Panc1 (cell line): ENCODE measurements around the gene SLIT3.

Source experiments
- POLR2AphosphoS5 ChIP-seq: IDR thresholded peaks from 2 replicates; pipeline ENCODE4 v1.6.1; 2012; ENCODE audit warnings: mild to moderate bottlenecking, low read depth, low read length, moderate library complexity
- SIN3A ChIP-seq: IDR thresholded peaks from 2 replicates; pipeline ENCODE4 v1.6.1; 2012; ENCODE audit warnings: low read depth, mild to moderate bottlenecking, low read length, moderate library complexity, borderline replicate concordance; ENCODE audit not compliant: insufficient read depth
- TCF7L2 ChIP-seq: IDR thresholded peaks from 2 replicates; pipeline ENCODE4 v1.6.1; 2011; ENCODE audit warnings: mild to moderate bottlenecking, low read depth, low read length, inconsistent platforms
- TF ChIP-seq, protein P1 (sequence below): fragments of 450-650 bp; IDR thresholded peaks from 2 replicates; pipeline ENCODE4 v1.5.1; 2017; ENCODE audit warnings: mild to moderate bottlenecking
- TF ChIP-seq, protein P2 (sequence below), 2 experiments: IDR thresholded peaks; 2 replicates each; pipeline ENCODE4 v1.6.1; 2011 to 2012; ENCODE audit warnings: low read depth in 2 of 2, control low read depth in 1 of 2, low read length in 1 of 2, mild to moderate bottlenecking in 1 of 2, moderate library complexity in 1 of 2; ENCODE audit not compliant: insufficient read depth in 1 of 2

DNA sequence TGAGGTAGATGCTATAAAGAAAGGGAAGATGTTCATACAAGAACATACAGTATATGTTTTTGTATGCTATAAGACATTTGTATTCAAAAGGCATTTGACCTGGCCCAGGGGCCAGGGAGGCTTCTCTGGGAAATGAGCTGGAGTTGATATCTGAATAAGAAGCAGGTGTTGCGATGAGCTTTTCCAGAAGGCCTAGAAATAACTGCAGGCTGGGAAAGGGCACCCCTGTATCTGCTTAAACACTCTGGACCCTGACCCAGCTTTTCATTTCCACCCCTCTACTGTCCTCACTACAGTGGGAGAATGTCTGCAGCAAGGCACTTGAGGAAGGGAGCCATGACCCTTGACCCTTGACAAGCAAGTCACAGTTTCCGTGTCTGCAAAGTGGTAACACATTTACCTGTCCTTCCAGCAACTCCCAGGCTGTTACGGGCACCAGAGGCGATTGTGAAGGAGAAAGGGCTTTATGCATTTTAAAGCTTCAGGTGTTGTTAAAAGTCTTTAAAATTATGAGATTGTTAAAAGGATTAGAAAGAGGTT lies 633.6 kb downstream of the SLIT3 start:
- TF ChIP-seq, protein P1, sequence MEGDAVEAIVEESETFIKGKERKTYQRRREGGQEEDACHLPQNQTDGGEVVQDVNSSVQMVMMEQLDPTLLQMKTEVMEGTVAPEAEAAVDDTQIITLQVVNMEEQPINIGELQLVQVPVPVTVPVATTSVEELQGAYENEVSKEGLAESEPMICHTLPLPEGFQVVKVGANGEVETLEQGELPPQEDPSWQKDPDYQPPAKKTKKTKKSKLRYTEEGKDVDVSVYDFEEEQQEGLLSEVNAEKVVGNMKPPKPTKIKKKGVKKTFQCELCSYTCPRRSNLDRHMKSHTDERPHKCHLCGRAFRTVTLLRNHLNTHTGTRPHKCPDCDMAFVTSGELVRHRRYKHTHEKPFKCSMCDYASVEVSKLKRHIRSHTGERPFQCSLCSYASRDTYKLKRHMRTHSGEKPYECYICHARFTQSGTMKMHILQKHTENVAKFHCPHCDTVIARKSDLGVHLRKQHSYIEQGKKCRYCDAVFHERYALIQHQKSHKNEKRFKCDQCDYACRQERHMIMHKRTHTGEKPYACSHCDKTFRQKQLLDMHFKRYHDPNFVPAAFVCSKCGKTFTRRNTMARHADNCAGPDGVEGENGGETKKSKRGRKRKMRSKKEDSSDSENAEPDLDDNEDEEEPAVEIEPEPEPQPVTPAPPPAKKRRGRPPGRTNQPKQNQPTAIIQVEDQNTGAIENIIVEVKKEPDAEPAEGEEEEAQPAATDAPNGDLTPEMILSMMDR, result no peak
- no peak for TF ChIP-seq TCF7L2
- no peak for TF ChIP-seq SIN3A
- no peak for TF ChIP-seq POLR2AphosphoS5
- TF ChIP-seq, protein P2, sequence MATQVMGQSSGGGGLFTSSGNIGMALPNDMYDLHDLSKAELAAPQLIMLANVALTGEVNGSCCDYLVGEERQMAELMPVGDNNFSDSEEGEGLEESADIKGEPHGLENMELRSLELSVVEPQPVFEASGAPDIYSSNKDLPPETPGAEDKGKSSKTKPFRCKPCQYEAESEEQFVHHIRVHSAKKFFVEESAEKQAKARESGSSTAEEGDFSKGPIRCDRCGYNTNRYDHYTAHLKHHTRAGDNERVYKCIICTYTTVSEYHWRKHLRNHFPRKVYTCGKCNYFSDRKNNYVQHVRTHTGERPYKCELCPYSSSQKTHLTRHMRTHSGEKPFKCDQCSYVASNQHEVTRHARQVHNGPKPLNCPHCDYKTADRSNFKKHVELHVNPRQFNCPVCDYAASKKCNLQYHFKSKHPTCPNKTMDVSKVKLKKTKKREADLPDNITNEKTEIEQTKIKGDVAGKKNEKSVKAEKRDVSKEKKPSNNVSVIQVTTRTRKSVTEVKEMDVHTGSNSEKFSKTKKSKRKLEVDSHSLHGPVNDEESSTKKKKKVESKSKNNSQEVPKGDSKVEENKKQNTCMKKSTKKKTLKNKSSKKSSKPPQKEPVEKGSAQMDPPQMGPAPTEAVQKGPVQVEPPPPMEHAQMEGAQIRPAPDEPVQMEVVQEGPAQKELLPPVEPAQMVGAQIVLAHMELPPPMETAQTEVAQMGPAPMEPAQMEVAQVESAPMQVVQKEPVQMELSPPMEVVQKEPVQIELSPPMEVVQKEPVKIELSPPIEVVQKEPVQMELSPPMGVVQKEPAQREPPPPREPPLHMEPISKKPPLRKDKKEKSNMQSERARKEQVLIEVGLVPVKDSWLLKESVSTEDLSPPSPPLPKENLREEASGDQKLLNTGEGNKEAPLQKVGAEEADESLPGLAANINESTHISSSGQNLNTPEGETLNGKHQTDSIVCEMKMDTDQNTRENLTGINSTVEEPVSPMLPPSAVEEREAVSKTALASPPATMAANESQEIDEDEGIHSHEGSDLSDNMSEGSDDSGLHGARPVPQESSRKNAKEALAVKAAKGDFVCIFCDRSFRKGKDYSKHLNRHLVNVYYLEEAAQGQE (IDR thresholded peaks at IDR 0.05; ENCODE audit: insufficient read depth in 1 of 2, low read depth in 2 of 2, low read length in 1 of 2), result no peak
